ENCODE measurements around the gene SACS. TPM values are rescaled to one million over a fixed set of nuclear protein-coding genes. Genes with fewer than 3 reads are reported as not detected.
A peak's percentile ranks its signal among the peaks of the same experiment; 100 is the strongest.

SACS gene
- polyA plus RNA-seq, 10 donors, result 45.2 to 81.5 (median 55.6) TPM

DNA sequence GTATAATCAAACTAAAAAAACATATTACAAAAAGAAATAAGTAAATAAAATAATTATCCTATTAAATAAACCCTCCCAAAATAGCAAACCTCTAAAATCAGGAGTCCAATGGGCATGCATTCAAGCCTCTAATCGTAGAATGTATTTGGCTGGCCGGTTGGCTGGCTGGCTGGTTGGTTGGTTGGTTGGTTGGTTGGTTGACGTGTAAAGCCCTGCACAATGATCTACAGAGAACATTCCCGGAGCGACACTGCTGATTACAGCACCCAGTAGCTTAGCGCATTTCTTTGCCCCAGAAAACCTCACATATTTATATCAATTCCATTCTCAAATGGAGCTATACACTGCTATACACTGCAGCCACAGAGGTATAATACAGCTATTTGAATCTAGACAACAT lies 65.6 kb downstream of the SACS start:
- DNase-seq, result no peak

DNA sequence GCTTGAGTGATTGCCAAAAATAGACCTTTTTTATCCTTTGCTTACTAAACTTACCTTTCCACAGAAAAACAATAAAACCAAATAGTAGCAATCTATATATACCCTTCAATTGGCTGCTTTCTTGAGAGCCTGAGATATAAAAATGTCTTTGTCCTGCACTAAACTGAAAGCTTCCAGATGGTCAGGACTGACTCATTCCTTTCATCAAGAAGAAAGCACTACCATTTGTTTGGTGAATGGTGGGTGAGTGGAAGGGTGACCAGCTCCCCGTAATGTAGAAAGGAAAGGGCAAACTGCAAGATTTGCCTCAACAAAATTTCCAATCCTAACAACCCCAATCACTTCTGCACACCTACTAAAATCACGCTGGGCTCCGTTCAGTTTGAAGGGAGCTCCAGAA lies 67.8 kb downstream of the SACS start:
- DNase-seq, result no peak

DNA sequence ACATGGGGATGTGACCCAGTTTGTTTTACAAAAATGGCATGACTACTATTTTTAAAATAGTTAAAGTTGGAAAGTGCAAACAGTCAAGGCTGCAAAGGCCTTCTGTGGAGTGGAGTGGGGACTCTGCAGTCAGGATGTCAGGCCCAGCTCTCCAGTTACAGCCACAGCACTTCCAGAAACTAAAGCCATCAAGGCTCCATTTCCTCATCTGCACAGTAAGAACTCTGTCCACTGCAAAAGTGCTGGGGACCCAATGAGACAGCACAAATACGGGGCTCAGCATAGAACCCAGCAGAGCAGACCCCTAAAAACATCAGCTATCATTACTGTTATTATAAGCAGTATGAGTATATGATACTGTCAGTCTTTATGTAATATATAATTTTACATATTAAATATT lies 73.6 kb downstream of the SACS start:
- no peak for DNase-seq

GRCh38 chr13:23357349-23357748 lies 76.2 kb downstream of the SACS start:
- DNase-seq, result no peak

- DNase-seq, result no peak
Observed at GRCh38 chr13:23356368-23356767, 77.1 kb downstream of the SACS start.

- no peak for DNase-seq
Observed at GRCh38 chr13:23354520-23354919, 79.0 kb downstream of the SACS start.

DNA sequence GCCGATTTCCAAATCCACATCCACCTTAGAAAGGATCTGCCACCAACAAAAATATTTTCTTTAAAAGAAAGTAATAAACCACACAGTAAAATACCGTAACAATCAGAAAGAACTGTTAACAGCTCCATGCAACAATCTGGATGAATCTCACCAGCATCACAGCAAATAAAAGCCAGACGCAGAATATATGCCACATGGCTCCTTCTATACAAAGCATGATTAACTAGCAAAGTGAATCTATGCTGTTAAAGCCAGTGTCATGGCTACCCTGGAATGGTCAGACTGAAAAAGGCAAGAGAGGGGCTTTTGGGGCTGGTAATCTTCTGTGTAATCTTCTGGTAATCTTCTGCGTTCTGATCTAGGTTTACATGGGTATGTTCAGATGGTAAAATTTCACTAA lies 81.3 kb downstream of the SACS start:
- DNase-seq, result no peak

DNA sequence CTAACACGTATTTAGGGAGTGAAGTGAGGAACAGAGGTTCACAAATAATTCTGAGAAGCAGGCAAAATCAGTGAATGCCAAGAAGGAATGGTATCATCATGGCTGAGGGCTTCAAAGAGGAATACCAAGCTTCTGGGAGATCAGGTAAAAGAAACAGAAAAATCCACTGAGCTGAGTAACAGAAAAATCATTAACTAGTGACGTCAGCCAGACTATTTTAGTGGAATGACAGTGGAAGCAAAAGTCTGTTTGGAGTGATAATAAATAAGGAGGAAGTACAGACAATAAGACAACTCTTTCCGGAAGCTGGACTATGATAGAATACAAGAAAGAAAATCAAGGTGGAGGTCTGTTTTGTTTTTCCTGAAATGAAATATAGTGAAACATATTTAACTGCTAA lies 83.5 kb downstream of the SACS start:
- DNase-seq, result no peak

DNA sequence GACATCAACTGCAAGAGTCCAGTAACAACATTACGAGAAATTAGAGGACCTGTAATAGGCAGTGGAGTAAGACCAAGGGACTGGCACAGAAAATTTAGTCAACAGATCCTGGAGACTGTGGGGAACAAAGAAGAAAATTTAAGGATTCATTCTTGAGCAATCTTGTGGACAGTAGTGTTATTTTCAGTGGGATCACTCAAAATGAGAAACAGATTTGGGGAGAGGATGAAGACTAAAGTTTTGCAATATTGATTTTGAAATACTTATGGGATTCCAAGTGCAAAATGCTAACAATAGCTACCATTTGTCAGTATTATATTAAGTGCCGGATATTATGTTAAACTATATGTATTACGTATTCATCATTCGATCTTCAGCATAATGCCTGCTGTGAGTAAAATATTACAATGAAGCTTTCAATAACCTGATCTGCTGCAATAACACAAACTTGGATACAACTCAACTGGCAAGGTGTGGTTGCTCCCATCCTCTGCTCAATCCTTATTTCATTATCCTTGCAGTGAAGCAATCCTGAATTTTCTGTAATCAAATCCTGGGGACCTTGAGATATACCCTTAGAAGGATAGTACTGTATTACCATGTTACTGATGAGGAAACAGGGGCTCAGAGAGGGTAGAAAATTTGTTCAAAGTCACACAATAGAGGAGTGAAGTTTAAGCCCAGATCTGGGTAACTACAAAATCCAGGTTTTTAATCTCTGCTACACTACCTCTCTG lies 84.2 kb downstream of the SACS start:
- DNase-seq, result peak in 1 of 3 donors; percentile 12

DNA sequence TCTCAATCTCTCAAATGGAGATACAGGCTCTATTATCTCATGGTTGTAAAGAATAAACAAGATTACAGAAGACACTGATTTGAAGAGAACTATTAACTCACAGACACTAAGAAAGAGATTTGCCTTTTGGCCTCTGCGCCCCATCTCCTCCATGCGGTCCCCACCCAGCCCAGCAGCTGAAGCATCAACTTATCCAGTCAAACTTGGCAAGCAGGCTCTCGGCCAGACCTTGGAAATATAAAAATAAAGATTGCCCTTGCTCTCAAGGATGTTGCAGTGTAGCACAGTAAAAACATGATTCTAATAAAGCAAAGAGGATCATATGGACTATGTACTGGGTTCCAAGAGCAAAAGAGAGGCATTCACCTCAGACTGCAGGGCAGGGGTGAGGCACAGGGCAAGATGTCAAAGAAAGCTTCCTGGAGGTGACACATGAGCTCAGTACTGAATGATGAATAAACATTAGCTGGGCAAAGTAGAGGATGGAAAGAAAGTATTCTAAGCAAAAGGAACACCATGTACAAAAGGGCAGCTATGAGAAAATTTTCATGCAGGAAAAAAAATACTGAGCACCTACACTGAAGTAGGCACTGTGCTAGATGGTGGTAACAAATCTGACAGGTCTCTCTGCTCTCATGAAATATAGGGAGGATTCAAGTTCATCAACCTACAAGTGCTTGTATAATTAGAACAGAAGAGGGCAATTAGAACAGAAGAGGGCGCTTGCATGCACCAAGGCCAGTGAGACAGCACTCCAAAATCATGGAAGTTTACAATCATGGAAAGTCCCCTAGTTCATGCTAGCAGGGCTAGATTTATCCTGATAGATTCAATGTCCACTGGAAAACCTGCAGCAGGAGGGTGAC lies 85.0 kb downstream of the SACS start:
- no peak for DNase-seq

- DNase-seq, result no peak
Observed at GRCh38 chr13:23347601-23348000, 85.9 kb downstream of the SACS start.

DNA sequence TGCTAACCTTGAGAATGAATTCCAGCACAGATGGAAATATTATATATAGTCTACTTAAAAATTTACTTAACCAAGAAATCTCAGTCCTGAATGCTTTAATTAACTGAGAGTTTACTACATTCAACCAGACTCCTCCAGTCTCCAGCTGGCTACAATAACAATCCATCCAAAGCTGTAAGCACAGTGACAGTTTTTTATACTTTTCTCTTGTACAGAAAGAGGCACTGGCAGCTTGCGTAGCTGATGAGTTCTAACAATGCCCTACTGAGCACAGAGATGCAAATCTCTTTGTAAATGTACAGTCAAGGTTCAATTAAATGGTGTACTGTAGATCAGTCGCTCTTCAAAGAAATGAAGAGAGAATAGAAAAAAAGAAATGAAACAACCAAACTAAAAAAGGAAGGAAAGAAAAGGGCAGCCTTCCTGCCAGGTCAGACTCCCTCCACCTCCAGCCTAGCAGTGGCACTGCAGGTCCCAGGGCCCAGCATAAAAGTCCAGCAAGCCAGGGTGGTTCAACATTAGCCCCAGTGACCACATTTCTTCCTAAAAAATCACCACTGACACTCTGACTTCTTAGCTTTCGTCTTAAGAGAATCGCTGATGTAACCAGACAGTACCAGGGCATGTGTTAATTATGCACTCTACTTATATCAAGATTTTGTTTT lies 88.4 kb downstream of the SACS start:
- no peak for DNase-seq

DNA sequence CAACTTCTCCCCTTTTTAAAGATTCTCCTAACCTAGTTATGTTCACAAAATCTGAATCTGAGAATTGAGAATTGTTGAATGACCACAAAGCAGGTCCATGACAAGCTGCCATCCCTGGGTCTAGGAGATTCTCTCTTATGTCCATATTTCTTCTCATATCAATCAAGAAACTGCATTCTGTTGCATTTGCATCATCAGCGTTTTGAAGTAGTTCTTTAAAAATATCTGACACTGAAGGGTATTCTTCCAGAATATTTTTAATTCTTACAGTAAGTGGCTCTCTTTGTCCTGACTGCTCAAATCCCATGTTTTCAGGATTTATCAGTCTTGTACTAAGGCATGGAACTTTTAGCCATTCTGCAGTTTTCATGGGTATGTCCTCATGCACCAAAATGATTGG lies 94.3 kb downstream of the SACS start:
- no peak for DNase-seq

DNA sequence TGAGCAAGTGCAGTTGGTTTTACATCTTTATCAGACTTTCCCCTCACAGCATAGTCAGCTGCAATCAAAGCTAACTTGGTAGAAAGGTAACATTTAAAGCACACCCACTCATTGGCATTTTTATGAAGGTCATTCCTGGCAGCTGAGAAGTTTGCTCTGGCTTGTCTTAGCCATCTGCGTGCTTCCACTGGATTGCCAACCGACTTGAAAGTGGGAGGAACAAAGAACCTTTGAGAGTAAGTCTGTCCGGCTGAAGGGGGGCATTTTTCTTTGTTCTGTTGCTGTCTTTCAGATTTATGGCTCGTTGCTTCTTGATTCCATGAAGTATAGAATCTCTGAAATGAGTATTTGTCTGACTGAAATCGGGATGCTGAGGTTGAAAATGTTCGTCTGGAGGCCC lies 103.1 kb downstream of the SACS start:
- DNase-seq, result no peak

GRCh38 chr13:23325191-23325590 lies 108.3 kb downstream of the SACS start:
- no peak for DNase-seq

DNA sequence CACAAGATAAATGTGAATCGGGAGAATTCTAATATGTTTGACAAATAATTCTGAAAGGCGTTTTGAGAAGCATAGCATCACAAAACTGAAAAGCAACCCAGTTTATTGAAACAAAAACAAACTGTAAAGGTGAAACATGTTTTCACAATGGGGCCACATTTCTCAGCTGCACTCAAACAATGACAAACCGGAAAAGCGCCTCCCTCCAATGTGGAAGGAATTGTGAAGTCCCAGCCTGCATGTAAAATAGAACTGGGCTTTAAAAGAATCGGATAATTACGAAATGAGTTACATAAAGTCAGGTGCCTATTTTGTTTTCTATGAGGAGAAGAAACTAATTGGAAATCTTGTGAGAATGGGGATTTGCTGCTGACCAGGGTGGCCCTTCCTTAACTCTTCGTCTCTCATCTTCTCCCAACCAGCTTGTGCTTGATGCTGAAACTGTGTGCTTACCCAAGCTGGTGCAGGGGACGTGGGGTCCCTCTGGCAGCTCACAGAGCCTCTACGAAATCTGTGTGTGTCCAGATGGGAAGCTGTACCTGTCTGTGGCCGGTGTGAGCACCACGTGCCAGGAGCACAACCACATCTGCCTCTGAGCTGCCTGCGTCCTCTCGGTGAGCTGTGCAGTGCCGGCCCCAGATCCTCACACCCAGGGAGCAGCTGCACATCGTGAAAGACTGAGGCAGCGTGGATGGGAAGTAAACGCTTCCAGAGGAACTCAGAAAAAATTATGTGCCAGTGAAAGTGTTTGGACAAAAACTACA lies 109.4 kb downstream of the SACS start:
- DNase-seq, result peak in 1 of 3 donors; percentile 43

GRCh38 chr13:23322353-23323336 lies 110.9 kb downstream of the SACS start:
- DNase-seq, result no peak

GRCh38 chr13:23321535-23322241 lies 111.8 kb downstream of the SACS start:
- peak; percentile 79 to 91 (median 87) for DNase-seq

DNA sequence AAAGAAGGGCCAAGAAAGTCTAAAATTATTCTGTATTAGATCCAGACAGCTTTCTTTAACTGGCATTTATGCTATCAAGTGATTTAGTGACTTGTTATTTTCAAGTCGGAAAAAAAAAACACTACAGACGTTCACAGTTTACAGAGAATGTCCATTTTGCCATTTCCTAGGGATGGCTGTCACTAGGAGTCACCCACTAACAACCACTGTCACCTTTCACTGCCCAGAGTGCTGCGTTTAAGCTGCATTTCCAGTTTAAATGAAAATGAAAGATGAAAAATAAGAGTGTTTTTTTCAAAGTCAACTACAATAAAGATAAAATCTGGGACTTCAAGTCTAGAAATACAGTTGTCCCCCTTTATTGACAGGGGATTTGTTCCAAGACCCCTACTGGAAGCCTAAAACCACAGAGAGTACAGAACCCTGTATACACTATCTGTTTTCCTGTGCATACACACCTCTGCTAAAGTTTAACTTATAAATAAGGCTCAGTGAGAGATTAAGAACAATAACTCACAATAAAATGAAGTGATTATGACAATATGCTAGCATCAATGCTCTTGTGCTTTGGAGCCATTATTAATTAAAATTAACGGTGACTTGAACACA lies 112.5 kb downstream of the SACS start:
- no peak for DNase-seq

DNA sequence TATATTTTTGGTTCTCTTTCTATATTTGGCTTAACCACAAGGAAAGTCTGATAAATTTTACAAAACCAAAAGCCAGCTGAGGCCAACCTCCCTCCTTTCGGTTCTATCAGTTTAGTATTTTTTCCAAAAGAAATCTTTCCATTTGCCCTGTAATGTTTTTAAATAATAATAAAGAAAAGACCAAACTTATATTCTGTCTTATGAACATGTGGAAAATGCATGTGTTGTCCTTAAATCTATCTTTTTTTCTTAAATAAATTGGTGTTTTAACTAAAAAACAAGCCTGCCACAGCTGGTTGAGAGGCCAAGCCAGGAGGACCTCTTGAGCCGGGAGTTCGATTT lies 113.6 kb downstream of the SACS start:
- DNase-seq, result peak in 1 of 3 donors; percentile 7

Data from muscle of back (tissue), 11 donors.